Endodermal cell (in vitro differentiated cells): Measurements from ENCODE around the gene SNTB2. TPM values are rescaled to one million over a fixed set of nuclear protein-coding genes. Genes with fewer than 3 reads are reported as not detected.
A peak's percentile ranks its signal among the peaks of the same experiment; 100 is the strongest.
"Not testable (repeated sequence)": the region's sequence is repeated elsewhere in the genome, so short reads cannot be mapped to it uniquely, and the experiment has no call there.

Source experiments
- DNase-seq: peaks from one replicate; pipeline ENCODE4 v3.0.0-alpha.2; 2017
- H3K27ac ChIP-seq: 2 replicates; pipeline ENCODE4 v1.5.1; 2013; ENCODE audit warnings: mild to moderate bottlenecking, low read depth, low read length, moderate library complexity
- H3K27me3 ChIP-seq: 2 replicates; pipeline ENCODE4 v1.6.1; 2013; ENCODE audit warnings: mild to moderate bottlenecking, low read length, moderate library complexity; ENCODE audit not compliant: insufficient read depth, control insufficient read depth, poor library complexity, severe bottlenecking
- H3K36me3 ChIP-seq: 2 replicates; pipeline ENCODE4 v1.7.0; 2013; ENCODE audit warnings: mild to moderate bottlenecking, low read length, moderate library complexity; ENCODE audit not compliant: control insufficient read depth, insufficient read depth
- H3K4me1 ChIP-seq: one replicate; pipeline ENCODE4 v1.7.0; 2013; ENCODE audit warnings: low read length; ENCODE audit not compliant: control insufficient read depth, insufficient read depth
- H3K4me3 ChIP-seq: 2 replicates; pipeline ENCODE4 v1.5.1; 2013; ENCODE audit warnings: mild to moderate bottlenecking, low read length, moderate library complexity
- H3K9ac ChIP-seq: 2 replicates; pipeline ENCODE4 v1.6.1; 2013; ENCODE audit warnings: mild to moderate bottlenecking, low read length, moderate library complexity; ENCODE audit not compliant: poor library complexity, severe bottlenecking; ENCODE audit errors: extremely low read depth
- H3K9me3 ChIP-seq: 2 replicates; pipeline ENCODE4 v1.6.1; 2013; ENCODE audit warnings: mild to moderate bottlenecking, low read length, moderate library complexity; ENCODE audit not compliant: control insufficient read depth
- H3K27ac Mint-ChIP-seq: 2 replicates; pipeline ENCODE4 v1.8.0; 2020; ENCODE audit warnings: mixed read lengths
- H3K27me3 Mint-ChIP-seq: 2 replicates; pipeline ENCODE4 v1.8.0; 2021; ENCODE audit warnings: mild to moderate bottlenecking, mixed read lengths; ENCODE audit not compliant: insufficient read depth
- H3K36me3 Mint-ChIP-seq: 2 replicates; pipeline ENCODE4 v1.8.0; 2020; ENCODE audit warnings: low read depth, mixed read lengths
- H3K4me1 Mint-ChIP-seq: 2 replicates; pipeline ENCODE4 v1.8.0; 2020; ENCODE audit warnings: mixed read lengths
- H3K4me3 Mint-ChIP-seq: 2 replicates; pipeline ENCODE4 v1.8.0; 2020; ENCODE audit warnings: mild to moderate bottlenecking, moderate library complexity, mixed read lengths
- H3K9me3 Mint-ChIP-seq: 2 replicates; pipeline ENCODE4 v1.8.0; 2020; ENCODE audit warnings: mild to moderate bottlenecking, mixed read lengths
- CTCF ChIP-seq: fragments of 200-600 bp; sonication (generic); conservative IDR thresholded peaks from 2 replicates; pipeline ENCODE4 v1.5.0; 2021; ENCODE audit warnings: antibody characterized with exemption, mild to moderate bottlenecking
- WGBS, 2 experiments: methylation state at CpG; one replicate each; pipeline versions ENCODE4 v1.1.5 to v1.1.7; 2013; ENCODE audit warnings: missing lambda C conversion rate in 2 of 2, mixed read lengths in 1 of 2; ENCODE audit not compliant: insufficient coverage in 1 of 2, insufficient read length in 1 of 2; 5-methylcytosine and 5-hydroxymethylcytosine counted together
- total RNA-seq, 2 donors: library from RNA; stranded (reverse); fragmentation: NEBNext Ultra II Directional in 1 of 2; extraction: Animal tissue kit (Norgen Biotek cat#: 25700) in 1 of 2; gene quantifications; 2 replicates in 1 of 2; 3 replicates in 1 of 2; pipeline ENCODE4 v1.2.1, GENCODE V29; 2021

SNTB2 gene
- total RNA-seq, 2 donors from 2014 or later: 15.4 to 24.1 TPM

DNA sequence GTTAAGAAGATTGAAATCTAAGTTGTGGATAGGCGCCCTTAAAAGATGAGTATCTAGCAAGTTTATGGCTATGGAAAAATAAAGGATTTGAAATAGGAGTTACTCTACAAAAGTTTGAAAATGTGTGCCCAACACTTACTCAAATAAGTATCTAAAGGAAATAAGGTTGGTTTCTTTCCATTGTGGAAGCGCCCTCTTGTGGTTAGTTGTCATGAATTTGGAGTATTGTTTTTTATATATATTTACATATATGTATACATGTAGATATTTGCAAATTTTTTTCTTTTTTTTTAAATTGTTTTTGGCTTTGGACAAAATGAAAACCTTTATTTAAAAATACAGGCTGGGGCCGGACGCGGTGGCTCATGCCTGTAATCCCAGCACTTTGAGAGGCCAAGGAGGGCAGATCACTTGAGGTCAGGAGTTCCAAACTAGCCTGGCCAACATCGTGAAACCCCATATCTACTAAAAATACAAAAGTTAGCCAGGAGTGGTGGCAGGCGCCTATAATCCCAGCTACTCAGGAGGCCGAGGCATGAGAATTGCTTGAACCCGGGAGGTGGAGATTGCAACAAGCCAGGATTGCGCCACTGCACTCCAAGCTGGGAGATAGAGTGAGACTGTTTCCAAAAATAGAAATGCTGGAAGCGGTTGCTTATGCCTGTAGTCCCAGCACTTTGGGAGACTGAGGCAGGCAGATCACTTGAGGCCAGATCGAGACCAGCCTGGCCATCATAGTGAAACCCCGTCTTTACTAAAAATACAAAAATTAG lies 100.2 kb downstream of the SNTB2 start:
- Mint-ChIP-seq H3K9me3 (no peaks in the 10 kb centered on the region), H3K4me3 (no peak overlapping the region), H3K27me3 (no peaks in the 10 kb centered on the region), H3K36me3 (peaks cover 18% of the 10 kb centered on the region), H3K27ac (no peak overlapping the region), H3K4me1 (no peaks in the 10 kb centered on the region)
- no peak overlapping the region for H3K4me3 ChIP-seq
- 90 to 92% methylated on average over 11 to 12 of the region's 13 CpGs for WGBS, 2 experiments
- H3K9ac ChIP-seq: no peak overlapping the region
- peak; percentile 85 for TF ChIP-seq CTCF
- H3K36me3 ChIP-seq: no peaks in the 10 kb centered on the region
- no peak overlapping the region for H3K27ac ChIP-seq
- no peaks in the 10 kb centered on the region for H3K9me3 ChIP-seq
- DNase-seq: no peak
- H3K4me1 ChIP-seq: no peaks in the 10 kb centered on the region
- H3K27me3 ChIP-seq: no peaks in the 10 kb centered on the region

GRCh38 chr16:69291657-69292056 lies 104.7 kb downstream of the SNTB2 start:
- not testable (repeated sequence) for H3K4me1 ChIP-seq, H3K27me3 Mint-ChIP-seq, H3K9me3 ChIP-seq, DNase-seq, H3K27me3 ChIP-seq, H3K36me3 ChIP-seq, H3K4me3 ChIP-seq, H3K36me3 Mint-ChIP-seq, H3K4me1 Mint-ChIP-seq, H3K4me3 Mint-ChIP-seq, H3K9me3 Mint-ChIP-seq, H3K27ac Mint-ChIP-seq, H3K9ac ChIP-seq, H3K27ac ChIP-seq
- 95 to 96% methylated on average over 4 to 9 of the region's 9 CpGs for WGBS, 2 experiments

DNA sequence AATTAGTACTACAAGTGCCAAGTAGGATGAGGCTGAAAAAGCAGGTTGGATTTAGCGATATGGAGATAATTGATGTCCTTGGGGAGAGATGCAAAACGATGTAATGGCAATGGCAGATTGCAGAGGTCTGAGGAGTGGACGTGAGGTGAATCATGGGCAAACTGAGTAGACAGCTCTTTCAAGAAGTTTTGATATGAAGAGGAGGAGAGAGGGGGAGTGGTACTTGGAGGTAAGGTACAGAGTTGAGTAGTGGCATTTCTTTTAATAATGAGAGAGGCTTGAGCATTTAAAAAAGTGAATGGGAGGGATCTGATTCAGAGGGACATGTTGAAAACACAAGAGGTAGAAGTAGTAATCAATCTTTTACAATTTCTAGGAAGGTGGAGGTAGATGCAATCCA lies 106.4 kb downstream of the SNTB2 start:
- Mint-ChIP-seq H3K36me3 (peaks cover 12% of the 10 kb centered on the region), H3K27ac (peak overlapping the region; percentile 1), H3K4me1 (no peaks in the 10 kb centered on the region), H3K9me3 (no peaks in the 10 kb centered on the region), H3K27me3 (no peaks in the 10 kb centered on the region), H3K4me3 (no peak overlapping the region)
- 91 to 95% methylated on average over 3 of the region's 3 CpGs for WGBS, 2 experiments
- TF ChIP-seq CTCF: no peak
- Histone ChIP-seq H3K9ac (no peak overlapping the region), H3K9me3 (no peaks in the 10 kb centered on the region), H3K27me3 (no peaks in the 10 kb centered on the region), H3K27ac (no peak overlapping the region), H3K4me1 (no peaks in the 10 kb centered on the region), H3K36me3 (no peaks in the 10 kb centered on the region), H3K4me3 (no peak overlapping the region)
- no peak for DNase-seq
